ENCODE data around the gene SKA3. TPM values are rescaled to one million over a fixed set of nuclear protein-coding genes. Genes with fewer than 3 reads are reported as not detected.

SKA3 gene
- total and polyA plus RNA-seq, 2 of the 13 experiments (the other 11 are each of a cell fraction or from before 2014, with no cell fraction given), result 7.2 to 10.8 TPM

- TF ChIP-seq ZNF766 (CRISPR knock-in tag; IDR thresholded peaks at IDR 0.05; ENCODE audit: borderline replicate concordance) (peak; percentile 83; the same call in 1 of the 2 replicates), ZMAT5 (CRISPR knock-in tag; IDR thresholded peaks at IDR 0.05; ENCODE audit: borderline replicate concordance, low read depth) (no peak), ZNF350 (CRISPR knock-in tag; IDR thresholded peaks at IDR 0.05; ENCODE audit: borderline replicate concordance, low read depth) (peak; percentile 94), ZNF292 (CRISPR knock-in tag; IDR thresholded peaks at IDR 0.05; ENCODE audit: borderline replicate concordance, low read depth) (peak; percentile 65; the same call in 1 of the 2 replicates), TCF12 (IDR thresholded peaks at IDR 0.05) (no peak), TCF12 (CRISPR knock-in tag; IDR thresholded peaks at IDR 0.05) (no peak), SRSF9 (IDR thresholded peaks at IDR 0.05; ENCODE audit: borderline replicate concordance, insufficient read depth, low read depth, low read length, poor library complexity, severe bottlenecking) (no peak), CREB1 (IDR thresholded peaks at IDR 0.05) (no peak), CREB1 (CRISPR knock-in tag; IDR thresholded peaks at IDR 0.05) (no peak), RBAK (CRISPR knock-in tag; IDR thresholded peaks at IDR 0.05) (0 out of 2 replicates have a peak, but pooled peaks have one; percentile 14), ZBTB39 (CRISPR knock-in tag; IDR thresholded peaks at IDR 0.05) (peak; percentile 79; the same call in 1 of the 2 replicates), ZNF792 (CRISPR knock-in tag; IDR thresholded peaks at IDR 0.05) (0 out of 2 replicates have a peak, but pooled peaks have one; percentile 13), MXD1 (CRISPR knock-in tag; IDR thresholded peaks at IDR 0.05) (peak; percentile 89), GZF1 (CRISPR knock-in tag; IDR thresholded peaks at IDR 0.05) (no peak), MAFG (CRISPR knock-in tag; IDR thresholded peaks at IDR 0.05) (0 out of 2 replicates have a peak, but pooled peaks have one; percentile 35), ZNF747 (CRISPR knock-in tag; IDR thresholded peaks at IDR 0.05; ENCODE audit: borderline replicate concordance) (peak; percentile 75), ETS1 (CRISPR knock-in tag; IDR thresholded peaks at IDR 0.05) (peak; percentile 69; the same call in 1 of the 2 replicates), YY1 (IDR thresholded peaks at IDR 0.05; ENCODE audit: insufficient read depth, insufficient replicate concordance, low read depth, low read length) (peak; percentile 70), ZSCAN31 (CRISPR knock-in tag; IDR thresholded peaks at IDR 0.05; ENCODE audit: low read depth) (peak; percentile 61), ZNF788 (CRISPR knock-in tag; IDR thresholded peaks at IDR 0.05; ENCODE audit: borderline replicate concordance) (peak; percentile 82), NFKB2 (CRISPR knock-in tag; IDR thresholded peaks at IDR 0.05; ENCODE audit: borderline replicate concordance) (peak; percentile 51; the same call in 1 of the 2 replicates), TAF1 (CRISPR knock-in tag; IDR thresholded peaks at IDR 0.05) (peak; percentile 99)
Measured at GRCh38 chr13:21176215-21176981, at the start of gene SKA3, which contains the start of gene MRPL57 (continued).
